HK-2 (cell line): Measurements from ENCODE around the gene TNRC6C.
A peak's percentile ranks its signal among the peaks of the same experiment; 100 is the strongest.
"Not testable (repeated sequence)": the region's sequence is repeated elsewhere in the genome, so short reads cannot be mapped to it uniquely, and the experiment has no call there.

ENCODE experiments used
- DNase-seq: peaks from one replicate; pipeline ENCODE4 v3.0.0-alpha.2; 2018; ENCODE audit not compliant: unreplicated experiment

The TNRC6C gene

DNA sequence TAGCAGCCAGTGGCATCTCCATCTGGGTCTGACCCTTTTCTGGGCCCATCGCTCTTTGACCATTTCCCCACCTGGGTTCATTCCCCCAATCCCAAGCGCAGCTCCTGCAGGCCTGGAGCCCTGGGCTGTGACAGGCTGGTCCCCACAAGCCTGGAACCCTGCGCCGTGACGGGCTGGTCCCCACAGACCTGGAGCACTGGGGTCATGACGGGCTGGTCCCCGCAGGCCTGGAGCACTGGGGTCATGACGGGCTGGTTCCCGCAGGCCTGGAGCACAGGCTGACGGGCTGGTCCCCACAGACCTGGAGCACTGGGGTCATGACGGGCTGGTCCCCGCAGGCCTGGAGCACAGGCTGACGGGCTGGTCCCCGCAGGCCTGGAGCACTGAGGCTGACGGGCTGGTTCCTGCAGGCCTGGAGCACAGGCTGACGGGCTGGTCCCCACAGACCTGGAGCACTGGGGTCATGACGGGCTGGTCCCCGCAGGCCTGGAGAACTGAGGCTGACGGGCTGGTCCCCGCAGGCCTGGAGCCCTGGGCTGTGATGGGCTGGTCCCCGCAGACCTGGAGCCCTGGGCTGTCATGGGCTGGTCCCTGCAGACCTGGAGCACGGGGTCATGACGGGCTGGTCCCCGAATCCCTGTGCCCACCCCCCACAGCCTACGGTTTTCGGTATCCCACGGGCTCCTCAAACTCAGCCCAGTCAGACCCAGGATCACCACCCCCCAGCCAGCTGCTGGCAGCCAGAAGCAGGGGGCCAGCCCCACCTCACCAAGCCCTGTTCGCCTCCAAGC, 153.4 kb downstream of the TNRC6C start:
- DNase-seq: no peak

DNA sequence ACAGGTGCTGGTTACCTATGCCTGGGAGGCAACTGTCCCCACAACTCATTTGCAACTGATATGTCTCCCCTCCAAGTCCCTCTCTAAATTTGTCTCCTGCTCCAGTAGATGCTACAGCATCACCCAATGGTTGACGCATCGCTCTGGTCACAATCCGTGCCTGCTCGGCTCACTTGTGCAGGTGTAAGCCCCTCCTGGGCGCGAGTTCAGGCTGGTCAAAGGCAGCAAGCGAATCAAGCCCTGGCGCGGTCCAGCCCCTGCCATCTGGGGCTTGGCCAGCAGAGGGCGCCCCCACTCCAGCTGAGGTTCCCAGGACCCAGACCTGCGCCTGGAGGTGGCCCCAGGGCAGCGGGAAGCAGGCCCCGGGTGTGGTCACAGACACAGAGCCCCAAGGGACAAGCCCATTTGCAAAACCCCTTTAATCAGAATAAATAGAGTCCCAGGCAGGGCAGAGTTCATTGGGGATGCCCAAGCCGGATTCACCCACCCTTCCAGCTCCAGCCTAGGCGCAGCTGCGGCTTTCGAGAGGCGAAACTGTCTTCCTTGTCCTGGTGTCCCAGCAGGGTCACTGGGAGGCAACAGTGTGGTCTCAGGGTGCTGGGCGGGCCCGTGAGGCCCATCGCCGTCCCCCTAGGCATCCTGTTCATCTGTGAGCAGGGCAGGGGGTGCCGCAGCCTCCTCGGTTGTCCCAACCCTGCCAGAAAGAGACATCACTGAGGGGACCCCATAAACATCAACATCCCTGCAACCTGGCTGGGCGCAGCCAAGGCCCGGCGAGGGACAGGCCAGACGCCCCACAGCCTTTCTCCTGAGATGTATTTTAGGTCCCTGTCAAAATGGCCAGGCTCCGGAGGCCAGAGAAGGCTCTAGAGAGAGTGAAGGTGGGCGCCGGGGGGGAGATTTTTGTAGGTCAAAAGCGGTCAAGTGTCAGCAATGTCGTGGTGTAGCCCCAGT, 154.3 kb downstream of the TNRC6C start:
- DNase-seq: peak; percentile 89

- DNase-seq: no peak
Observed at GRCh38 chr17:78113804-78114785, 155.6 kb downstream of the TNRC6C start.

DNA sequence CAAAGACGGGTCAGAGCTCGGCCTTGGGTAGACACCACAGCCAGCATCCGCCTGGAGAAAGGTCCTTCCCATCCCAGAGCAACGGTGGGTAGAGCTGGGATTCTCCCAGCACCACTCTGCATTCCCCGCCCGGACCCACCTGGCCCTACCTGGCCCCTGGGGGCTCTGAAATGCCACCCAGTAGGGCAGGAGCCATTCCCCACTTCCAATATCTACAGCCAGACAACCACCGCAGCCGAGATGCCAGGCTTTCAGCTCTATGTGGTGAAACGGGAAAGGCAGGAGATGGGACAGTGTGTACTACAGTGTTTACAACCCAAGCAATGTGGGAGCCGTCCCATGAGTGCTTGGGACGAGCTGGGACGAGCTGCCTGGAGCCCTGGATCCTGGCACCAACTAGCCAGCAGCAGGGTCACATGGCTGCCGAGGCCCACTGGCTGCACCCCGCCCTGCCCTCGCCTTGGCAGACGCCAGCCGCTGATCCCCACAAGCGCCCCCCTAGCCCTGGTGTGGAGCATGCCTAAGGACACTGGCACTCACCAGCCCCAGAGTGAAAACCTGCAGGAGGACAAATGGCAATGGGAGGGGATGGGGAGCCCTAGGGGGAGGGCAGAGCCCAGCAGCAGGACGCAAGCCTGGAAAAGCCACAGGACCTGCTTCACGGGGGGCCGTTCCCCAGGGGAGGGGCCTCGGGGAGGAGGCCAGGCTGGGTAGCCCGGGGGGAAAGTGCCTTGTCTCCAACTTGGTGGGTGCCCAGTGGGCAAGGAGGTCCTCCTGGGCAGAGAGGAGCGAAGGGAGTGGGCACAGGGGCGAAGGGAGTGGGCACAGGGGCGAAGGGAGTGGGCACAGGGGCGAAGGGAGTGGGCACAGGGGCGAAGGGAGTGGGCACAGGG, 156.6 kb downstream of the TNRC6C start:
- no peak for DNase-seq

- not testable (repeated sequence) for DNase-seq
Observed at GRCh38 chr17:78115803-78116202, 157.3 kb downstream of the TNRC6C start.

- DNase-seq: no peak
Observed at GRCh38 chr17:78116411-78116810, 157.9 kb downstream of the TNRC6C start.

- no peak for DNase-seq
Observed at GRCh38 chr17:78117027-78117981, 158.8 kb downstream of the TNRC6C start.

GRCh38 chr17:78118801-78119241, 160.3 kb downstream of the TNRC6C start:
- DNase-seq: no peak

DNA sequence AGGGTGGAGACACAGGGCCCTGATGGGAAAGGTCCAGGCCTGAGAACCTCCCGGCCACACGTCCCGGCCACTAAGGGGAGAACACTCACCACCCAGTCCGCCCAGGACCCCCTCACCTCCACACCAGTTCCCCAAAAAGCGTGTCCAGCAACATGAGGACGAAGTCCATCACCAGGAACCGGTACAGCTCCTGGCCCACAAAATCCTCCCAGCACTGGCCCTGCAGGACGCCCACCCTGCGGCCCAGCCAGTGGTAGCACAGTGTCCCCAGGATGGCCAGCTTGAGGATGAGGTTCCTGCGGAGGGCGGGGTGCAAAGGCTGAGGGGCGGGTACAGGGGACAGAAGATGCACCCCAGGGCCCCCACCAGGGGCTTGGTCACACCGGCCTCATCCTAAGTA, 162.0 kb downstream of the TNRC6C start:
- no peak for DNase-seq

DNA sequence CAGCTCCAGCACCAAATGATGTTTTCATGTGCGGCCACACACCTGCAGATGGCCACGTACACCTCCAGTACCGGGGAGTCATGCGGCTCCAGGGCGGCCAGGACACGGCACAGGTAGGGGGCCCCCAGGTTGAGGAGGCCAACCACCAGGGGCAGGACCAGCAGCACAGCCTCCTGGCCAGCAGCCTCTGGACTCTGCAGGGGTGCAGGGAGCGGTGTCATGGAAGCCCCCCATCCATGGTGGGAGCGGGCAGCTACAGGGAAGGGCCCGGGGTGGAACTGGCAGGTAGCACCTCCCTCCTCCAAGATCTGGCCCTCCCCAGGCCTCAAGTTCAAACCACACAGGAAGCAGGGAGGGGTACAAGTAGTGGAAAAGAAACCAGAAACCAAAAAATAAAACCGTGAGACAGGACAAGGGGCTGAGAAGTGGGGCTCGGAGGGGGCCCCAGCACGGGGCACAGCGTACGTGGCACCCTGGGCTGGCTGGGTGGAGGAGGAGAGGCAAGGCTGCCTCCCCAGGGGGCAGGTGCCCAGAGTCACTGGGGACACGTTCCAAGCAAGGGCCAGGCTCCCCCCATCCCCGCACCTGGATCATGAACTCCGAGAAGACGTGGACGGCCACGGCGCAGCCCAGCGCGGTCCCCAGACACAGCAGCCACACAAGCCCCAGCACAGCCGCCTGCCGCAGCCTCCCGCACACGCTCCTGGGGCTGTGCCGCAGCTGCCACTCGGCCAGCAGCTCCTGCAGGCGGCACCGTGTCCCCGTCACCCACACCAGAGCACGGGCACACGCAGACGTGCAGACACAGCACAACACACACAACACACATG, 162.7 kb downstream of the TNRC6C start:
- no peak for DNase-seq

- no peak for DNase-seq
Observed at GRCh38 chr17:78121801-78122215, 163.3 kb downstream of the TNRC6C start.

GRCh38 chr17:78122216-78122930, 163.9 kb downstream of the TNRC6C start:
- no peak for DNase-seq

DNA sequence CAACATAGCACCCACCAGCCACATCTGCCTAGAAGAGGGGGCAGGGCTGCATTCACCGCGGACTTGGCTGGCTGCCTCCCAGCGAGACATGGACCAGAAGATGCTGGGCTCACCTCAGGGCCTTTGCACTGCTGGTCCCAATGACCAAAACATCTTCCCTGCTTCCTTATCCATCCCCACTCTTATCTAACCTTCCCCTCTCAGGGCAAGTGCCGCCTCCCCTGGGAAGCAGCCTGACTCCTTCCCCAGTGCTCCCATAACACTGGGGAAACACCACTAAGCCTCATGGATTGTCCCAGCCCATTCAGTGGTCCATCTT, 164.4 kb downstream of the TNRC6C start:
- no peak for DNase-seq

DNA sequence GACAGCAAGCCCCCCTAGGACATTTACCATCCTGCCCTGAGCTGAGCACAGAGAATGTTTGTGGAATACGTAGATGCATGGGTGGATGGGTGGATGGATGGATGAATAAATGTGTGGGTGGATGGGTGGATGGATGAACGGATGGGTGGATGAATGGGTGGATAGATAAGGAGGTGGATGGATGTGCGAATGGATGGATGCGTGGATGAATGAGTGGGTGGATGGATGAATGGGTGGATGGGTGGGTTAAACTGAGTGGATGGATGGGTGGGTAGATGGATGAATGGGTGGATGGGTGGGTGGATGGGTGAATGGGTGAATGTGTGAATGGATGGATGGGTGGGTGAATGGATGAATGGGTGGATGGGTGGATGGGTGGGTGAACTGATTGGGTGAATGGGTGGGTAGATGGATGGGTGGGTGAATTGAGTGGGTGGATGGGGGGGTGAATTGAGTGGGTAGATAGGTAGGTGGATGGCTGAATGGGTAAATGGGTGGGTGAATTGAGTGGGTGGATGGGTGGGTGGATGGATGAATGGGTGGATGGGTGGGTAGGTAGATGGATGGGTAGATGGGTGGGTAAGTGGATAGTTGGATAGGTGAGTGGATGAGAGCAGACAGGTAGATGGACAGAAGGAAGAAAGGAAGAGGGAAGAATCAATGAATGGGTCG, 164.9 kb downstream of the TNRC6C start:
- no peak for DNase-seq

- no peak for DNase-seq
Observed at GRCh38 chr17:78124081-78124835, 165.8 kb downstream of the TNRC6C start.

- DNase-seq: no peak
Observed at GRCh38 chr17:78124836-78125137, 166.3 kb downstream of the TNRC6C start.
